ENCODE measurements around the gene ZFP3. TPM values are rescaled to one million over a fixed set of nuclear protein-coding genes. Genes with fewer than 3 reads are reported as not detected.
"Not testable (repeated sequence)": the region's sequence is repeated elsewhere in the genome, so short reads cannot be mapped to it uniquely, and the experiment has no call there.

The ZFP3 gene
- total RNA-seq, 1 donor from 2014 or later: 1.9 TPM

- no peak overlapping the region for H3K27ac Mint-ChIP-seq
- no peaks in the 10 kb centered on the region for H3K4me1 Mint-ChIP-seq
- no peak for DNase-seq
- no peak overlapping the region for H3K4me3 Mint-ChIP-seq
- no peaks in the 10 kb centered on the region for H3K27me3 Mint-ChIP-seq
- H3K36me3 Mint-ChIP-seq (ENCODE audit: low read depth): no peaks in the 10 kb centered on the region
- intact Hi-C loops (cut with micrococcal nuclease): no loop called here
- no peaks in the 10 kb centered on the region for H3K9me3 Mint-ChIP-seq
These were observed 55.0 kb downstream of the ZFP3 start for GRCh38 chr17:5133311-5133710.

GRCh38 chr17:5133961-5134360 lies 55.7 kb downstream of the ZFP3 start:
- DNase-seq; H3K27ac Mint-ChIP-seq; H3K4me1 Mint-ChIP-seq; intact Hi-C loops (cut with micrococcal nuclease); H3K36me3 Mint-ChIP-seq (ENCODE audit: low read depth); H3K9me3 Mint-ChIP-seq; H3K4me3 Mint-ChIP-seq; H3K27me3 Mint-ChIP-seq: not testable (repeated sequence)

GRCh38 chr17:5134571-5134970 lies 56.3 kb downstream of the ZFP3 start:
- H3K36me3 Mint-ChIP-seq (ENCODE audit: low read depth); H3K27me3 Mint-ChIP-seq; H3K4me3 Mint-ChIP-seq; H3K27ac Mint-ChIP-seq; H3K4me1 Mint-ChIP-seq; intact Hi-C loops (cut with micrococcal nuclease); H3K9me3 Mint-ChIP-seq: not testable (repeated sequence)
- peak; percentile 43 for DNase-seq

DNA sequence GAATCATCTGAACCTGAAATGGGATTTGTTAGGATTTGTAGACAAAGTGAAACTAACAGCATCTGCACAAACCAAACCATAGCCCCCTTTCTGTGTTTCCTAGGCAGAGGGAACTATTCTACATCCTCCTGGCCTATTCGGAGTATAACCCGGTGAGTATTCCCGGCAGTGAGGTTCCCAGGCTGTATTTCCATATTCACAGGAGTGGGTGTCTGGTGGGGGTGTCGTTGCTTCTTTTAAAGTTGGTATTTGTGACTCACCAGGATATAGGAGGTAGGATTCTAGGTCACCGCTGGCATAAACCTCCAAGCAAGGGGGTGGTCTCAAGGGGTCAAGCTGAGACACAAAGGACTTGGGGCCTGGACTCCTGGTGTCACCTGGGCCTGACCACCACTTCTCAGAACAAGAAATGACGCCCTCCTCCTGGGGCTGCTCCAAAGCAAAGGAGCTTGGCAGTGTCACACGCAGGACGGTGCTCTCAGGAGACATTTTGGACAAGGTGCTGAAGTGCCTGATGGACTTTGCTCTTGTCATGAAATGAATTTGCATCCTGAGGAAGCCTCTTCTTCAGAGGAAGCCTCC lies 57.0 kb downstream of the ZFP3 start:
- H3K27ac Mint-ChIP-seq; H3K4me3 Mint-ChIP-seq; DNase-seq; H3K4me1 Mint-ChIP-seq; intact Hi-C loops (cut with micrococcal nuclease); H3K9me3 Mint-ChIP-seq; H3K36me3 Mint-ChIP-seq (ENCODE audit: low read depth); H3K27me3 Mint-ChIP-seq: not testable (repeated sequence)

- Mint-ChIP-seq H3K27ac (no peak overlapping the region), H3K9me3 (no peaks in the 10 kb centered on the region), H3K36me3 (ENCODE audit: low read depth) (no peaks in the 10 kb centered on the region), H3K27me3 (no peaks in the 10 kb centered on the region), H3K4me3 (no peak overlapping the region), H3K4me1 (no peaks in the 10 kb centered on the region)
- peak; percentile 47 for DNase-seq
- intact Hi-C loops (cut with micrococcal nuclease): no loop called here
These were observed 57.7 kb downstream of the ZFP3 start for GRCh38 chr17:5135726-5136579.

DNA sequence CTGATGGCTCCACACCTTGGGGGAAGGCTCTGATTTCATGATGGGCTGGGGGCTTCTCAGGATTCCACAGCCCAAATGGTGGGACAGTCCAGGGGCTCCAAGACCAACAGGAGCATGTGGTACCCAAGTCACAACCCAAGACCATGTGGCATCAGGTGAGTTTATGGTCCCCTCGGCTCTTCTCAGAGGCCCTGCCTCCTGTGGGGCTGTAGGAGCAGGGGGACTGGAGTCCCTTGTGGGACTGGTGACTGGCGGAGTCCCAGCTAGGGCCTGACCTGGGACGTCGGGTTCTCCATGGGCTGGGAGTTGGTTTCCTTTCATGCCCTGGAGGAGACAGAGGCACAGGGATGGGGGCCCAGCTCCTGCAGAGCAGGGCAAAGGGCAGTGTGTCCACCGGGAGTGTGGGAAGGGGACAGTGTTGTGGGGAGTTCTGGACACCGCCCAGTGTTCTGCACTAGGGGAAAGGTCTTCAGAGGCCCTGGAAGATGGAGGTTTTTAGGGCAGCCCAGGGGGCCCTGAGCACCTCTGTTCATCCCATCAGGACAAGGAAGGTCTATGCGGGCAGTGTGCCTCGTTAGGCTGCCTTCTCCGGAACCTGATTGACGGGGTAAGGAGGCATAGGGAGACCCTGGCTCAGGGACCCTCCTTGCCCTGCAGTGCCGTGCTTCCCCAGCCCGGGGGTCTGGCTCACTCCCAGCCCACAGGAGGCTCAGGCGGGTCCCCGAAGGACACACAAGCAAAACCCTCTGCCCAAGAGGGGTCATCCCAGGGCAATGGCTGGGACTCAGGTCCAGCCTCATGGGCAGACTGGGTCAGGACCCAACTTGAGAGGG lies 58.5 kb downstream of the ZFP3 start:
- intact Hi-C loops (cut with micrococcal nuclease); H3K4me1 Mint-ChIP-seq; H3K27ac Mint-ChIP-seq; H3K36me3 Mint-ChIP-seq (ENCODE audit: low read depth); H3K4me3 Mint-ChIP-seq; H3K9me3 Mint-ChIP-seq; H3K27me3 Mint-ChIP-seq: not testable (repeated sequence)
- DNase-seq: peak; percentile 46

DNA sequence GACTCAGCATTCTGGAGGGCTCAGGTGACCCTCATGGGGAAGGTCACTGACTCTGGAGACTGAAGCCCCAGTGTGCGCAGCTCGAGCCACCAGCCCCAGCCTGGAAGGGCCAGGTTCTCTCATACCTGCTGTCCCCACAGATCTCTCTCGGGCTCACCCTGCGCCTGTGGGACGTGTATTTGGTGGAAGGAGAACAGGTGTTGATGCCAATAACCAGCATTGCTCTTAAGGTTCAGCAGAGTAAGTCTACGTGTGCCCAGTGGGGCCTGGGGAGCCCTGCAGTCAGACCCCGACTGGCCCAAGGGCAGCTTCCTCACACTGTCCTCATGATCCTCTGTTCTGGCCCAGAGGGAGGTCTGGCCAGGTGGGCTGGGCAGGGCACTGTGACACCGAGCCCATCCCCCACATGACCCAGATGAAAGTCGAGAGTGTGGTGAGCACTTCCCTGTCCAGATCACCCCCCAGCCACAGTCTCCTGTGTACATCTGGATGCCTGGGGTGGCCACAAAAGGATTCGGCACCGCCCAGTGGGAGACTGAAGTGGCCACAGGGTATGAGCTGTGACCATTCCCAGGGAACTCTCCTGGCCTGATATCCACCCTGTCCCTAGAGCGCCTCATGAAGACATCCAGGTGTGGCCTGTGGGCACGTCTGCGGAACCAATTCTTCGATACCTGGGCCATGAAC lies 59.4 kb downstream of the ZFP3 start:
- DNase-seq: peak; percentile 47
- H3K36me3 Mint-ChIP-seq (ENCODE audit: low read depth); H3K4me1 Mint-ChIP-seq; H3K27ac Mint-ChIP-seq; H3K9me3 Mint-ChIP-seq; intact Hi-C loops (cut with micrococcal nuclease); H3K27me3 Mint-ChIP-seq; H3K4me3 Mint-ChIP-seq: not testable (repeated sequence)

- H3K36me3 Mint-ChIP-seq (ENCODE audit: low read depth); H3K4me3 Mint-ChIP-seq; H3K9me3 Mint-ChIP-seq; H3K27ac Mint-ChIP-seq; H3K4me1 Mint-ChIP-seq; H3K27me3 Mint-ChIP-seq; DNase-seq; intact Hi-C loops (cut with micrococcal nuclease): not testable (repeated sequence)
These were observed 59.9 kb downstream of the ZFP3 start for GRCh38 chr17:5138198-5138544.

- Mint-ChIP-seq H3K9me3 (no peaks in the 10 kb centered on the region), H3K36me3 (ENCODE audit: low read depth) (no peaks in the 10 kb centered on the region), H3K4me3 (no peak overlapping the region), H3K27ac (no peak overlapping the region), H3K27me3 (peaks cover 4% of the 10 kb centered on the region), H3K4me1 (no peaks in the 10 kb centered on the region)
- peak; percentile 51 for DNase-seq
- intact Hi-C loops (cut with micrococcal nuclease): no loop called here
These were observed 60.6 kb downstream of the ZFP3 start for GRCh38 chr17:5138616-5139457.

- Mint-ChIP-seq H3K27ac (no peak overlapping the region), H3K4me3 (no peak overlapping the region), H3K9me3 (no peaks in the 10 kb centered on the region), H3K36me3 (ENCODE audit: low read depth) (no peaks in the 10 kb centered on the region), H3K27me3 (peaks cover 6% of the 10 kb centered on the region), H3K4me1 (no peaks in the 10 kb centered on the region)
- intact Hi-C loops (cut with micrococcal nuclease): no loop called here
- DNase-seq: no peak
These were observed 61.1 kb downstream of the ZFP3 start for GRCh38 chr17:5139458-5139732.

- DNase-seq; H3K36me3 Mint-ChIP-seq (ENCODE audit: low read depth); H3K4me1 Mint-ChIP-seq; H3K27ac Mint-ChIP-seq; H3K4me3 Mint-ChIP-seq; H3K9me3 Mint-ChIP-seq; intact Hi-C loops (cut with micrococcal nuclease): not testable (repeated sequence)
- peaks cover 20% of the 10 kb centered on the region for H3K27me3 Mint-ChIP-seq
These were observed 64.6 kb downstream of the ZFP3 start for GRCh38 chr17:5142877-5143276.
